Cerebellar nuclear complex (tissue), 1 donor: ENCODE results near the gene EFTUD2.
"Not testable (repeated sequence)": the region's sequence is repeated elsewhere in the genome, so short reads cannot be mapped to it uniquely, and the experiment has no call there.

ENCODE experiments used
- DNase-seq, 2 experiments: peaks; one replicate each; lab custom pipeline; 2025; lab: John Stamatoyannopoulos, UW

Gene EFTUD2

GRCh38 chr17:44899074-44899782, at the start of gene EFTUD2:
Gene EFTUD2 (minus strand): TSS chr17:44899445. CDS start chr17:44894521, 4,924 bp downstream.
- peak in 1 of 2 experiments; percentile 72 for DNase-seq

- DNase-seq, result no peak
These were observed 49.1 kb upstream of the EFTUD2 start for GRCh38 chr17:44948315-44948795.

- peak; percentile 22 to 51 for DNase-seq
These were observed 48.4 kb upstream of the EFTUD2 start, which contains the start of gene KIF18B for GRCh38 chr17:44947461-44948314. Gene KIF18B (minus strand): TSS chr17:44947773. CDS start chr17:44936344, 11,429 bp downstream.

- not testable (repeated sequence) for DNase-seq
These were observed 46.4 kb upstream of the EFTUD2 start for GRCh38 chr17:44945652-44946051.

- no peak for DNase-seq
These were observed 43.2 kb upstream of the EFTUD2 start for GRCh38 chr17:44942456-44942855.

GRCh38 chr17:44941712-44942331, 42.6 kb upstream of the EFTUD2 start:
- DNase-seq, result no peak

- DNase-seq, result no peak
These were observed 41.5 kb upstream of the EFTUD2 start for GRCh38 chr17:44940768-44941167.

GRCh38 chr17:44940317-44940716, 41.1 kb upstream of the EFTUD2 start:
- no peak for DNase-seq

GRCh38 chr17:44935116-44935515, 35.9 kb upstream of the EFTUD2 start:
- DNase-seq, result no peak

- no peak for DNase-seq
These were observed 35.5 kb upstream of the EFTUD2 start for GRCh38 chr17:44934745-44935105.

- no peak for DNase-seq
These were observed 34.8 kb upstream of the EFTUD2 start for GRCh38 chr17:44933824-44934744.

- DNase-seq, result no peak
These were observed 33.5 kb upstream of the EFTUD2 start for GRCh38 chr17:44932787-44933097.

- no peak for DNase-seq
These were observed 33.0 kb upstream of the EFTUD2 start for GRCh38 chr17:44932096-44932786.

- DNase-seq, result no peak
These were observed 32.1 kb upstream of the EFTUD2 start for GRCh38 chr17:44931376-44931775.

GRCh38 chr17:44930667-44931066, 31.4 kb upstream of the EFTUD2 start:
- no peak for DNase-seq

- no peak for DNase-seq
These were observed 29.9 kb upstream of the EFTUD2 start for GRCh38 chr17:44928950-44929720.

GRCh38 chr17:44928136-44928535, 28.9 kb upstream of the EFTUD2 start:
- DNase-seq, result no peak

- DNase-seq, result no peak
These were observed 28.5 kb upstream of the EFTUD2 start for GRCh38 chr17:44927696-44928095.

- no peak for DNase-seq
These were observed 27.7 kb upstream of the EFTUD2 start for GRCh38 chr17:44926821-44927525.
